HFF-Myc (cell line): ENCODE data around the gene SLC4A1.

ENCODE experiments used
- DNase-seq: peaks from one replicate; pipeline ENCODE4 v3.0.0-alpha.2; 2011; ENCODE audit warnings: low read depth; ENCODE audit errors: extremely low read depth
- H3K4me3 ChIP-seq: replicated peaks from 2 replicates; pipeline ENCODE4 v1.5.1; 2011; ENCODE audit warnings: low read depth, mild to moderate bottlenecking, control low read depth, low read length
- CTCF ChIP-seq: IDR thresholded peaks from 2 replicates; pipeline ENCODE4 v1.5.1; 2012; ENCODE audit warnings: mild to moderate bottlenecking, low read depth, low read length, control low read depth; ENCODE audit errors: missing control alignments

SLC4A1 gene

DNA sequence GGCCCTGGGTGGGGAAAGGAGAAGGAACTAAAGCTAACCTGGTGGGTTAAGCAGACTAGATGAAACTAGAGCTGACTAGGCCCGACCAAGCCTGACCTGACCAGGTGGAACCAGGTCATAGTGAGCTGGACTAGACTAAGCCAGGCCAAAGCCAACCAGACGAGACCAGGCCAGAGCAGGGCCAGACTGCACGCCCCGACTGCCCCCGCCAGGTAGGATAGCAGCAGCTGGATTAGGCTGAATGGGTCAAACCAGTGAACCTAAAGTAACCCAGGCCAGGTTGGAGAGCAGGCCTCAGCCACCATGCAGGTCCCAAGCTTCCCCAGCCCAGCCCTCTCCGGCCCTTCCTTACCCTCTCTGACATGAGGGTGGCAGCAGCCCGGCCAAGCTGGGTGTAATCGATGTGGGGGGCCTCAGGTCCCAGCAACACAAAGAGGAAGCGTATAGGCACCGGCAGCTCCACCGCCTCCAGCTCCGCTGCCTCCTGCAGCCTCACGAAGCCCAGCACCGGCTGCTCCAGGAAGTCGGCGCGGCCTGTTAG, 9.1 kb downstream of the SLC4A1 start:
- no peak for DNase-seq
- H3K4me3 ChIP-seq = no peak overlapping the region
- no peak for TF ChIP-seq CTCF

- no peak for TF ChIP-seq CTCF
- DNase-seq = no peak
- H3K4me3 ChIP-seq = no peak overlapping the region
Measured at GRCh38 chr17:44257815-44258760, 9.8 kb downstream of the SLC4A1 start.

GRCh38 chr17:44256671-44257070, 11.3 kb downstream of the SLC4A1 start:
- TF ChIP-seq CTCF = no peak
- DNase-seq = no peak
- H3K4me3 ChIP-seq = no peak overlapping the region

DNA sequence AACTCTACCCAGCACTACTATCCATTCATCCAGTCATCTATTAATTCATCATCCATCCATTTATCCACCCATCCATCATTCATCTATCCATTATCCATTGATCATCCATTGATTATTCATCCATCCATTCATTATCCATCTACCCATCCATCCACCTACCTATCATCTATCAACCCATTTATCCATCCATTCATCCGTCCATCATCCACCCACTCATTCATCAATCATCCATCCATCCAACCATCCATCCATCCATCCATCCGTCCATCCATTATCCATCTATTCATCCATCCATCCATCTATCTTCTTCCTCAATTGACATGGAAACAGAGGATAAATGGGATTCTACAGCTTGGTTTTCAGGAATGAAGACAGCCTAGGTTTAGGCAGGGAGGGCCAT, 12.0 kb downstream of the SLC4A1 start:
- no peak overlapping the region for H3K4me3 ChIP-seq
- no peak for TF ChIP-seq CTCF
- no peak for DNase-seq

DNA sequence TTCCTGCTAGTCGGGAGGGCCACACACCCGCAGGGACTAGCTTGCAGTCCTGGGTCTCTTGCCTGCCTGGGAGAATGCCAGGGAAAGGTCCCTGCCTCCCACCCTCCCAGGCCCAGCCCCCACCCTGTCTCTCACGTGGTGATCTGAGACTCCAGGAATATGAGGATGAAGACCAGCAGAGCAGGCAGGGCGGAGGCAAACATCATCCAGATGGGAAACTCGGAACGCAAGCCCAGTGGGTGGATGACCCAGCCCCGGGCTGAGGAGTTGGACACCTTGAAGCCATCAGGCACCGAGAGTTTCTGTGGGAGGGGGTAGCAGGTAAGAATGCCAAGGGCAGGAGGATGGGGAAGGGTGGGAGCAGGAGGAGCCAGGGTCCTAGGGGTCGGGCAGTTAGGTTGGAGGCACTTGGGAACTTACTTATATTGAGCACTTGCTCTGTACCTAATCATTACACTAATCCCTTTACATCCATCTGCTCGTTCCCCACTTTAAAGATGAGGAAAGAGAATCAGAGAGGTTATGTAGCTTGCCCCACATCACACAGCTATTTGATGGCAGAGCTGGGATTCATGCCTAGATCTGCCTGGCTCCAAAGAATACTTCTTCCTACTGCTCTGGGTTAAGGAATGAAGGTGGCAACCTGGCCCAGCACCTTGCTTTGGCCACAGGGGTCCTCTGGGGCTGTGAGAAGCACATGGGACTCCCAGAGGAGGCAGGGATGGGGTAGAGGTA, 13.4 kb downstream of the SLC4A1 start:
- DNase-seq = no peak
- H3K4me3 ChIP-seq = no peak overlapping the region
- no peak for TF ChIP-seq CTCF

DNA sequence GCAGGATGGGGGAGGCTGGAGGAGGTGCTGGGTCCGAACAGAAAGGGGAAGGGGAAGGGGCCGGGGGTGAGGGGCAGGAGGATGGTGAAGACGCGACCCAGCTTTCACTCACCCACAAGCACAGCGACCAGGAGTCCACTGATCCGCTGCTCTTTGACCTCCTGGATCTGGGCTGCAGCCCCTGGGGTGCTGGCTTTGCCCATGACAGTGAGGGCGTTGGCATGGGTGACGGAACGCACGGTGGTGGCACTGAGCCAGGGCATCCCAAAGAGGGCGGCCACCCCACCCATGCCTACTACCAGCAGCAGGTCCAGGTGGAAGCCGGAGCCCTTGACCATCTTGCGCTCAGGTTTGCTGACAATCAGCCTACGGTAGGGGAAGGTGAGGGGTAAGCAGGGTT, 14.9 kb downstream of the SLC4A1 start:
- DNase-seq = no peak
- no peak overlapping the region for H3K4me3 ChIP-seq
- TF ChIP-seq CTCF = no peak
